ENCODE data around the gene PTPN21.
A peak's percentile ranks its signal among the peaks of the same experiment; 100 is the strongest.

The PTPN21 gene

DNA sequence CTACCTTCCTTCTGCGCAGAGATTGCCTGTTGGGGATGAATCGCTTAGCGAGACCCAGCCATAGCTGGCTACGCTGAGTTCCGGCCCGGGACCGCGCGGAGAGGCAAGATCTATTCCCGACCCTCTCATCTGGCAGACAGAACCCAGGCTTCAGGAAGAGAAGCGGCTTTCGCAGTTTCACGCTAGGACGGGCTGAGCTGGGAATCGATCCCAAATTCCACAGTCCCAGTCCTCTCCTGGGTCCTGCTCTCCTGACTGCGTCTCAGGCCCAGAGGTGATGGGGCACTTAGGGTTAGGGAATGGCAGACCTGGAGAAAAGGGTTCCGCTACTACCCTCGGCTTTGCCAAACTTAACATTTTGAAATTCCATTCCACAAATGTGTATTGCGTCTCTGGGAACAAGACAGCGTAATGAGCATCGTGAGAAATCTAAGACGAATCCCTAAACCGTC, 2.8 kb downstream of the PTPN21 start (continued):
- TF ChIP-seq ZBTB11 (tag by site-specific recombination; conservative IDR thresholded peaks at IDR 0.05; ENCODE audit: low read depth) (no peak), ZNF473 (tag by site-specific recombination; IDR thresholded peaks at IDR 0.05) (no peak), IKZF3 (tag by site-specific recombination; IDR thresholded peaks at IDR 0.05) (peak; percentile 58; the same call in 1 of the 2 replicates), ZNF248 (tag by site-specific recombination; IDR thresholded peaks at IDR 0.05) (no peak), HOXC10 (CRISPR knock-in tag; IDR thresholded peaks at IDR 0.05) (no peak), KLF16 (tag by site-specific recombination; IDR thresholded peaks at IDR 0.05) (no peak)

DNA sequence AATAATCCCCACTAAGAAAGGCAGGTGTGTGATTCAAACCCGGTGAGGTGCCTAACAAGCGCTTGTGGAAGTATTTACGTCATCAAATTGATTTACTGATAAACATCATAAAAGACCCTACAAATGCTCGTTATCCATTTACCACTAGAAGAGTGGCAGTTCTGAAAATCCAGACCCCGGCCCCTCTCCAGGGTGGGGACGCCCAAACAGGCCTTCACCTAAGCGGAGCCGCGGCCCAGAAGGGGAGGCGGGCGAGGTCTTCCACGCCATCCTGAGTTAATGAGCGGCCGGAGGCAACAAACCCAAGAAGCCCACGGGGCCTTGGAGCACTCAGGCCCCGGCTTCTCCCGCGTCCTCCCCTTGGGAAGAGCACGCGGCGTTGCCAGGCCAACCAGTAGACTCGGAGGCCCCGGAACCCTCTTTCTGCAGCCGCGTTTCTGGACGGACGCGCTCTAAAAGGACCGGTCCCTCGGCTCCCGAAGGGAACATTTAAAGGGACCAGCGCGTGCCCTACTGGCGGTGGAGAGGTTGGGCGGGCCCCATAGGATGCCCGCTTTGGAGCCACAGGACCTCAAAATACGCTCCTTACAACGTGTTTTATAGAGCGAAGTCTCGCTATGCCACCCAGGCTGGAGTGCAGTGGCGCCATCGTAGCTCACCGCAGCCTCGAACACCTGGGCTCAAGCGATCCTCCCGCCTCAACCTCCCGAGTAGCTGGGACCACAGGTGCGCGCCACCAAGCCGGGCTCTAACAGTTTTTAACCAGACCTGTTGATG, 3.5 kb downstream of the PTPN21 start:
- ChIA-PET POLR2A (interaction anchor here (1.4 kb wide), 1 partner anchor 12 kb away, joined by 4 read pairs; no protein-coding TSS in a partner anchor), CTCF (interaction anchor here (0.6 to 1.3 kb wide), 2 partner anchors 8 to 58 kb away, joined by 3 read pairs; no protein-coding TSS in a partner anchor)
- Histone ChIP-seq H3K9me3 (ENCODE audit: control insufficient read depth, insufficient read depth, low read depth, low read length) (no peaks in the 10 kb centered on the region), H3K4me3 (ENCODE audit: low read depth, low read length) (peak overlapping the region; percentile 65), H3K36me3 (ENCODE audit: control insufficient read depth in 2 of 2, insufficient read depth in 1 of 2, low read length in 2 of 2) (peaks cover 0 to 22% of the 10 kb centered on the region in 2 experiments; a peak in 2 of 3 replicates), H3K4me1 (ENCODE audit: control insufficient read depth, insufficient read depth, low read length) (peaks cover 10% of the 10 kb centered on the region), H3K27ac (ENCODE audit: extremely low read depth, low read depth, low read length) (peak overlapping the region; percentile 46; the same call in 1 of the 2 replicates)
- TF ChIP-seq ZNF148 (tag by site-specific recombination; IDR thresholded peaks at IDR 0.05; ENCODE audit: borderline replicate concordance) (no peak), ZNF292 (tag by site-specific recombination; IDR thresholded peaks at IDR 0.05; ENCODE audit: borderline replicate concordance, low read depth) (no peak), ZNF549 (tag by site-specific recombination; IDR thresholded peaks at IDR 0.05) (no peak), ZNF555 (tag by site-specific recombination; conservative IDR thresholded peaks at IDR 0.05) (no peak), ZNF121 (tag by site-specific recombination; IDR thresholded peaks at IDR 0.05) (no peak), SCRT1 (tag by site-specific recombination; IDR thresholded peaks at IDR 0.05; ENCODE audit: borderline replicate concordance) (0 out of 2 replicates have a peak, but pooled peaks have one; percentile 66), ZBTB49 (tag by site-specific recombination; IDR thresholded peaks at IDR 0.05; ENCODE audit: low read depth) (no peak), GFI1B (tag by site-specific recombination; IDR thresholded peaks at IDR 0.05) (no peak), HOXD13 (CRISPR knock-in tag; IDR thresholded peaks at IDR 0.05; ENCODE audit: borderline replicate concordance) (no peak), ZNF561 (tag by site-specific recombination; IDR thresholded peaks at IDR 0.05; ENCODE audit: borderline replicate concordance) (no peak), YY1 (tag by site-specific recombination; IDR thresholded peaks at IDR 0.05) (peak; percentile 21; the same call in 1 of the 2 replicates), ZNF266 (tag by site-specific recombination; IDR thresholded peaks at IDR 0.05; ENCODE audit: low read depth) (no peak), ZNF2 (tag by site-specific recombination; IDR thresholded peaks at IDR 0.05) (no peak), ZBTB7A (tag by site-specific recombination; IDR thresholded peaks at IDR 0.05; ENCODE audit: low read depth) (no peak), ZNF514 (tag by site-specific recombination; IDR thresholded peaks at IDR 0.05) (no peak), ZNF184 (tag by site-specific recombination; IDR thresholded peaks at IDR 0.05) (no peak)
- TF ChIP-seq, protein P1, sequence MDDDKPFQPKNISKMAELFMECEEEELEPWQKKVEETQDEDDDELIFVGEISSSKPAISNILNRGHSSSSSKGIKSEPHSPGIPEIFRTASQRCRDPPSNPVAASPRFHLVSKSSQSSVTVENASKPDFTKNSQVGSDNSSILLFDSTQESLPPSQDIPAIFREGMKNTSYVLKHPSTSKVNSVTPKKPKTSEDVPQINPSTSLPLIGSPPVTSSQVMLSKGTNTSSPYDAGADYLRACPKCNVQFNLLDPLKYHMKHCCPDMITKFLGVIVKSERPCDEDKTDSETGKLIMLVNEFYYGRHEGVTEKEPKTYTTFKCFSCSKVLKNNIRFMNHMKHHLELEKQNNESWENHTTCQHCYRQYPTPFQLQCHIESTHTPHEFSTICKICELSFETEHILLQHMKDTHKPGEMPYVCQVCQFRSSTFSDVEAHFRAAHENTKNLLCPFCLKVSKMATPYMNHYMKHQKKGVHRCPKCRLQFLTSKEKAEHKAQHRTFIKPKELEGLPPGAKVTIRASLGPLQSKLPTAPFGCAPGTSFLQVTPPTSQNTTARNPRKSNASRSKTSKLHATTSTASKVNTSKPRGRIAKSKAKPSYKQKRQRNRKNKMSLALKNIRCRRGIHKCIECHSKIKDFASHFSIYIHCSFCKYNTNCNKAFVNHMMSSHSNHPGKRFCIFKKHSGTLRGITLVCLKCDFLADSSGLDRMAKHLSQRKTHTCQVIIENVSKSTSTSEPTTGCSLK (tag by site-specific recombination; IDR thresholded peaks at IDR 0.05) = no peak
- TF ChIP-seq, protein P2, sequence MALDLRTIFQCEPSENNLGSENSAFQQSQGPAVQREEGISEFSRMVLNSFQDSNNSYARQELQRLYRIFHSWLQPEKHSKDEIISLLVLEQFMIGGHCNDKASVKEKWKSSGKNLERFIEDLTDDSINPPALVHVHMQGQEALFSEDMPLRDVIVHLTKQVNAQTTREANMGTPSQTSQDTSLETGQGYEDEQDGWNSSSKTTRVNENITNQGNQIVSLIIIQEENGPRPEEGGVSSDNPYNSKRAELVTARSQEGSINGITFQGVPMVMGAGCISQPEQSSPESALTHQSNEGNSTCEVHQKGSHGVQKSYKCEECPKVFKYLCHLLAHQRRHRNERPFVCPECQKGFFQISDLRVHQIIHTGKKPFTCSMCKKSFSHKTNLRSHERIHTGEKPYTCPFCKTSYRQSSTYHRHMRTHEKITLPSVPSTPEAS (tag by site-specific recombination; IDR thresholded peaks at IDR 0.05) = no peak
